ENCODE data around the gene LCP1.

DNA sequence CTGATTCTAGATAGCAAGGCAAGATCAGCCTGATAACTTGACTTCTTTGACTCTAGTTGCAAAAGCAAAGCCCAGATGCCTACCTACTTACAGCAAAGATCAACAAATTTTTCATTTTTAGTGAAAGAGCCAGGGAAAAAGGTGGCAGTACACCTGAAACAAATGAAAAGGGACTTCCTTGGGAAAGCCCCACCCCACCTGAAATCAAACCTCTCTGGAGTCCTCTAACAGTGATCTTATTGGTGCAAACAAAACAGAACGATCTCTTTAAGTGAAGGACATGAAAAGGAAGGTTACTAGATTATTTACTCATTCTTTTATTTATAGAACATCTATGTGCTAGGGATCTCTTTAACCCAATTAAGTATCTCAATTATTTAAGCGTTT lies 507 bp upstream of the LCP1 start:
- no peak for TF ChIP-seq EZH2 (IDR thresholded peaks at IDR 0.05)
- no peak for TF ChIP-seq POLR2AphosphoS5 (IDR thresholded peaks at IDR 0.05; ENCODE audit: borderline replicate concordance, low read depth, low read length)
- TF ChIP-seq FOXP2 (optimal IDR thresholded peaks at IDR 0.05; ENCODE audit: control extremely low read depth, extremely low read length, insufficient read depth) = no peak
